Skeletal muscle tissue (tissue), 4 donors: ENCODE data around the gene PDE10A. TPM values are rescaled to one million over a fixed set of nuclear protein-coding genes. Genes with fewer than 3 reads are reported as not detected.
A peak's percentile ranks its signal among the peaks of the same experiment; 100 is the strongest.

ENCODE experiments used
- H3K27ac ChIP-seq: one replicate; pipeline ENCODE4 v1.7.0; 2013; ENCODE audit warnings: mild to moderate bottlenecking, low read depth, low read length, inconsistent platforms
- H3K27me3 ChIP-seq, 3 donors: one replicate each; pipeline ENCODE4 v1.7.0; 2013; ENCODE audit warnings: low read length in 3 of 3; ENCODE audit not compliant: control insufficient read depth in 3 of 3, insufficient read depth in 3 of 3
- H3K36me3 ChIP-seq, 3 donors: one replicate each; pipeline ENCODE4 v1.7.0; 2013; ENCODE audit warnings: low read length in 3 of 3; ENCODE audit not compliant: control insufficient read depth in 3 of 3, insufficient read depth in 3 of 3
- H3K4me1 ChIP-seq, 3 donors: one replicate each; pipeline ENCODE4 v1.7.0; 2013; ENCODE audit warnings: low read length in 3 of 3, mild to moderate bottlenecking in 3 of 3; ENCODE audit not compliant: control insufficient read depth in 3 of 3, insufficient read depth in 3 of 3
- H3K4me3 ChIP-seq, 3 donors: one replicate each; pipeline ENCODE4 v1.7.0; 2013; ENCODE audit warnings: low read length in 3 of 3
- H3K9ac ChIP-seq, 3 donors: one replicate each; pipeline ENCODE4 v1.7.0; 2013; ENCODE audit warnings: low read length in 3 of 3, mild to moderate bottlenecking in 3 of 3, moderate library complexity in 2 of 3, low read depth in 1 of 3
- H3K9me3 ChIP-seq, 3 donors: one replicate each; pipeline ENCODE4 v1.7.0; 2013; ENCODE audit warnings: low read length in 3 of 3; ENCODE audit not compliant: control insufficient read depth in 3 of 3
- total RNA-seq: library from RNA; depleted of rRNA; stranded (reverse); fragments of >200 nt; gene quantifications from one replicate; pipeline ENCODE4 v1.2.3, GENCODE V29; 2014
- donor health status: Osteomylitis.

PDE10A gene
- total RNA-seq, 1 donor from 2014 or later = 11.0 TPM

GRCh38 chr6:165645919-165646318 lies 17.1 kb downstream of the PDE10A start:
- Histone ChIP-seq H3K9me3 (no peaks in the 10 kb centered on the region), H3K4me1 (peaks cover 0 to 4% (median 3%) of the 10 kb centered on the region in 3 donors), H3K36me3 (no peaks in the 10 kb centered on the region), H3K27ac (no peak overlapping the region), H3K4me3 (no peak overlapping the region), H3K9ac (no peak overlapping the region), H3K27me3 (peaks cover 0 to 2% (median 0%) of the 10 kb centered on the region in 3 donors)

DNA sequence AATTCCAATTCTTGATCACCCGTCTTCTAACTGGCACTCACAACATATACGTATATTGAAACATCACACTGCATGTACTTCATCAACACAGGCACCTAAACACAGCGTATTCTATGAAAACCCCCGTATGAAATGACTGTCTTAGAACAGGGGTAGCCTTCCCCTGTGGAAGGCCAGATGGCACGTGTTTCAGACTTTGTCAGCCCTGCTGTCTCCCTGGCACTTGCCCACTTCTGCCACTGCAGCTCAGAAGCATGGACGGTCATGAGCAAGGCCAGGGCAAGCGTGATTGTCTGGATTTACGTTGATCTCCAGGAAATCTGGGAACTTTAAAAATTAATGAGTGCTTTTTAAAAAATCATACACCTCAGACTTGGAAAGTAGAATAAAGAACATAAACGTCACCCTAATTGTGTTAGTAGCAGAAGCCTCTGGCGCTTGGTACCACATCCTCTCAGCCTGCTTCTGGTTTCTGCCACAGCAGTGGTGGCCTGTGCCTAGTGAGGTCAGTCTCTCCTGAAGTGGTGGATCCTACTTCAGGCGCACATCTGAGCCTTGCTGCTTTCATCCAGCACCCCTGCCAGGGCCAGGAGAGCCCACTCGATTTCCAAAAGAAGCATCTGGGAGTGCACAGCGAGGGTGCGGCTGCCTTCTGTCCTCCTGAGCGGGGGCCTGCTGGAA lies 18.3 kb downstream of the PDE10A start:
- no peak overlapping the region for H3K27ac ChIP-seq
- no peak overlapping the region for H3K4me3 ChIP-seq
- no peaks in the 10 kb centered on the region for H3K36me3 ChIP-seq
- H3K9me3 ChIP-seq = no peaks in the 10 kb centered on the region
- peaks cover 0 to 2% (median 0%) of the 10 kb centered on the region in 3 donors for H3K27me3 ChIP-seq
- H3K9ac ChIP-seq = no peak overlapping the region
- H3K4me1 ChIP-seq = peaks cover 0 to 4% (median 3%) of the 10 kb centered on the region in 3 donors

GRCh38 chr6:165643015-165643414 lies 20.0 kb downstream of the PDE10A start:
- Histone ChIP-seq H3K4me1 (no peaks in the 10 kb centered on the region), H3K4me3 (no peak overlapping the region), H3K9me3 (no peaks in the 10 kb centered on the region), H3K36me3 (no peaks in the 10 kb centered on the region), H3K9ac (no peak overlapping the region), H3K27me3 (peaks cover 0 to 2% (median 0%) of the 10 kb centered on the region in 3 donors), H3K27ac (no peak overlapping the region)

DNA sequence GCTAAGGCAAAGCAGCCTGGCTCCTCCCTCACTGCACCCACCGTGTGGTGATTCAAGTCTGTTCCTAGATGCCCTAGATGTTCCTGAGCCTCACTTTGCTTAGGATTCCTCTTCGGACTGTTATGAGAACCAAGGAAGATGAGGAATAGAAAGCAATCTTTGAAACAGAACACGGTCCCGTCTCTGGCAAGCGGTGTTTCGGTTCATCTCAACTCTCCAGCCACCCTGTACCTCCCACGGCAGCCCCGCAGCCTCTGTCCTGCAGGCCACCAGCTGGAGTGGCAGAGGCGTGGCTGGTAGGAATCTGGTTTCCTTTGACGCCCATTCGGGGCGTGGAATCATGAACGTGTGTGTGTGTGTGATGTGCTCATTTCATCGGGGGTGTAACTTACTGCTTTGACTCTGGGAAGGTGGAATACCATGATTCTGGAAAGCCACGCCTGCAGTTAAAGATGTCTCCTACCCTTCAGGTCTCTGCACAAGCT lies 21.3 kb downstream of the PDE10A start:
- H3K27me3 ChIP-seq = peaks cover 2 to 3% (median 2%) of the 10 kb centered on the region in 3 donors
- H3K4me3 ChIP-seq = peak overlapping the region in 1 of 3 donors; percentile 19
- H3K36me3 ChIP-seq = no peaks in the 10 kb centered on the region
- H3K27ac ChIP-seq = no peak overlapping the region
- no peaks in the 10 kb centered on the region for H3K9me3 ChIP-seq
- peaks cover 0 to 8% (median 0%) of the 10 kb centered on the region in 3 donors for H3K4me1 ChIP-seq
- no peak overlapping the region for H3K9ac ChIP-seq

- no peaks in the 10 kb centered on the region for H3K36me3 ChIP-seq
- no peak overlapping the region for H3K27ac ChIP-seq
- H3K9me3 ChIP-seq = no peaks in the 10 kb centered on the region
- peaks cover 2 to 3% (median 2%) of the 10 kb centered on the region in 3 donors for H3K27me3 ChIP-seq
- H3K4me1 ChIP-seq = peaks cover 0 to 15% (median 2%) of the 10 kb centered on the region in 3 donors
- no peak overlapping the region for H3K9ac ChIP-seq
- H3K4me3 ChIP-seq = no peak overlapping the region
These were observed 22.2 kb downstream of the PDE10A start for GRCh38 chr6:165640806-165641205.

DNA sequence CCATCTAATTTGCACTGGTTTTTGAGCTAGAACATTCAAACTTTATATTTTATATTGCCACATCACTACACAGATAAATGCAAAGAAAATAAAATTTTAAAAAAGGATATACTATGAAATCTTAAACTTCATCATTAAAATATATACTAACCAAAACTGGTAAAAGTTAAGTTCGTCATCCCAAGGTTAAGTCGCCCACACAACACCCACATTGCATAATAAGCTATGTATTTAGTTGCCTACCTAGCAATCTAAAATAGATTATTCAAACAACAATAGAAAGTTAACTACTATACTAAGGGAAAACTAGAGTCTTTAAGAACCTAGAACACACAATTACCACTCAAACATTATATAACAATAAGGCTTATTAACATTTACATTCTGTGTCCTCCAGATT lies 24.5 kb downstream of the PDE10A start:
- peaks cover 0 to 16% (median 2%) of the 10 kb centered on the region in 3 donors for H3K4me1 ChIP-seq

DNA sequence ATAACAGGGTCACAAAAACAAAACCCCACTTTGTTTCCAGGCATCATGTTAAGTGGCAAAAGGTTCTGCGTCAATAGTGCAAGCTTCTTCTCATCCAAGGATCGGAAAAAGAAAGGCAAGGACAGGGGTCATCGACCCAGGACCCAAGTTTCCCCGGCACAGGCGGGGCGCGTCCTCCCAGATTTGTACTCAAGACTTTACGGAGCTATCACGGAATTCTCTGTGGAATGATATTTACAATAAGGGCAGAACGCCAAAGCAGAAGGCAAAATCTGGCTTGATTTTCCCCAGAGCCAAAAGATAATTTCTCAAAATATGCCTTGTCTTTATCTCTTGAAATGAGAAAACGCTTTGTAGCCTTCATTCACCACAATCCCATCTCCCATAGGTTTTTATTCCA lies 25.5 kb downstream of the PDE10A start:
- no peaks in the 10 kb centered on the region for H3K36me3 ChIP-seq
- no peaks in the 10 kb centered on the region for H3K9me3 ChIP-seq
- H3K27me3 ChIP-seq = peaks cover 0 to 3% (median 2%) of the 10 kb centered on the region in 3 donors
- H3K4me1 ChIP-seq = peaks cover 0 to 16% (median 2%) of the 10 kb centered on the region in 3 donors
- no peak overlapping the region for H3K27ac ChIP-seq
- no peak overlapping the region for H3K9ac ChIP-seq
- peak overlapping the region in 1 of 3 donors; percentile 30 for H3K4me3 ChIP-seq

More for the DNA sequence above, 24.5 kb downstream of the PDE10A start:
- Histone ChIP-seq H3K36me3 (no peaks in the 10 kb centered on the region), H3K9me3 (no peaks in the 10 kb centered on the region), H3K27me3 (peaks cover 2 to 3% (median 2%) of the 10 kb centered on the region in 3 donors), H3K9ac (no peak overlapping the region), H3K4me3 (no peak overlapping the region), H3K27ac (no peak overlapping the region)

- Histone ChIP-seq H3K27ac (no peak overlapping the region), H3K9ac (no peak overlapping the region)
These were observed 26.5 kb downstream of the PDE10A start for GRCh38 chr6:165636402-165637048.

GRCh38 chr6:165635965-165636364 lies 27.1 kb downstream of the PDE10A start:
- Histone ChIP-seq H3K9ac (no peak overlapping the region), H3K4me1 (peaks cover 0 to 16% (median 2%) of the 10 kb centered on the region in 3 donors), H3K27ac (no peak overlapping the region)

More at GRCh38 chr6:165636402-165637048, 26.5 kb downstream of the PDE10A start:
- Histone ChIP-seq H3K4me1 (peaks cover 0 to 16% (median 2%) of the 10 kb centered on the region in 3 donors), H3K9me3 (no peaks in the 10 kb centered on the region), H3K4me3 (peak overlapping the region in 1 of 3 donors; percentile 15), H3K36me3 (no peaks in the 10 kb centered on the region), H3K27me3 (peaks cover 0 to 3% (median 2%) of the 10 kb centered on the region in 3 donors)

More at GRCh38 chr6:165635965-165636364, 27.1 kb downstream of the PDE10A start:
- Histone ChIP-seq H3K27me3 (peaks cover 0 to 3% (median 2%) of the 10 kb centered on the region in 3 donors), H3K36me3 (no peaks in the 10 kb centered on the region), H3K9me3 (no peaks in the 10 kb centered on the region), H3K4me3 (no peak overlapping the region)
